CD8-positive, alpha-beta memory T cell (primary cell): ENCODE data around the gene THOP1. TPM values are rescaled to one million over a fixed set of nuclear protein-coding genes. Genes with fewer than 3 reads are reported as not detected.

Source experiments
- CTCF ChIA-PET: fragments of 350-600 bp; sonication (Branson Sonifier 250); formaldehyde crosslinking; loops from one replicate; lab custom pipeline; 2021; ENCODE audit warnings: antibody characterized with exemption; lab: Charles Lee
- POLR2A ChIA-PET: fragments of 350-600 bp; sonication (Branson Sonifier 250); formaldehyde crosslinking; loops from one replicate; lab custom pipeline; 2021; ENCODE audit warnings: antibody characterized with exemption; lab: Charles Lee
- DNase-seq, 5 donors: peaks; one replicate each; pipeline versions ENCODE4 v3.0.0 to v3.0.0-alpha.2; 2020 to 2022; ENCODE audit warnings: mixed read lengths in 1 of 5
- H3K27ac ChIP-seq: one replicate; pipeline ENCODE4 v1.7.0; 2013; ENCODE audit warnings: low read depth, mild to moderate bottlenecking, low read length, moderate library complexity
- H3K27me3 ChIP-seq: 2 replicates; pipeline ENCODE4 v1.7.0; 2013; ENCODE audit warnings: low read length, mild to moderate bottlenecking; ENCODE audit not compliant: insufficient read depth, poor library complexity, severe bottlenecking
- H3K36me3 ChIP-seq: 2 replicates; pipeline ENCODE4 v1.7.0; 2013; ENCODE audit warnings: mild to moderate bottlenecking, low read length, moderate library complexity; ENCODE audit not compliant: insufficient read depth
- H3K4me1 ChIP-seq: 2 replicates; pipeline ENCODE4 v1.7.0; 2013; ENCODE audit warnings: mild to moderate bottlenecking, low read length, moderate library complexity; ENCODE audit not compliant: insufficient read depth
- H3K4me3 ChIP-seq: 2 replicates; pipeline ENCODE4 v1.7.0; 2013; ENCODE audit warnings: mild to moderate bottlenecking, low read length
- H3K9me3 ChIP-seq: 2 replicates; pipeline ENCODE4 v1.7.0; 2013; ENCODE audit warnings: mild to moderate bottlenecking, low read length
- H3K27ac Mint-ChIP-seq, 8 donors: one replicate each; pipeline ENCODE4 v1.8.0; 2020 to 2021; ENCODE audit warnings: mixed read lengths in 8 of 8, mild to moderate bottlenecking in 6 of 8, inconsistent platforms in 3 of 8, moderate library complexity in 3 of 8
- H3K27me3 Mint-ChIP-seq, 2 donors: one replicate each; pipeline ENCODE4 v1.8.0; 2020 to 2021; ENCODE audit warnings: mixed read lengths in 2 of 2, mild to moderate bottlenecking in 1 of 2, moderate library complexity in 1 of 2
- H3K36me3 Mint-ChIP-seq, 3 donors: one replicate each; pipeline ENCODE4 v1.8.0; 2020 to 2021; ENCODE audit warnings: mixed read lengths in 3 of 3, inconsistent platforms in 1 of 3, mild to moderate bottlenecking in 1 of 3
- H3K4me1 Mint-ChIP-seq, 3 donors: one replicate each; pipeline ENCODE4 v1.8.0; 2020 to 2021; ENCODE audit warnings: mixed read lengths in 3 of 3, inconsistent platforms in 1 of 3, mild to moderate bottlenecking in 1 of 3
- H3K4me3 Mint-ChIP-seq, 7 donors: one replicate each; pipeline ENCODE4 v1.8.0; 2020 to 2021; ENCODE audit warnings: mixed read lengths in 7 of 7, mild to moderate bottlenecking in 6 of 7, moderate library complexity in 4 of 7, inconsistent platforms in 2 of 7
- H3K9me3 Mint-ChIP-seq, 5 donors: one replicate each; pipeline ENCODE4 v1.8.0; 2020 to 2022; ENCODE audit warnings: mixed read lengths in 5 of 5, mild to moderate bottlenecking in 3 of 5, moderate library complexity in 2 of 5, inconsistent platforms in 1 of 5
- polyA plus RNA-seq: library from polyadenylated mRNA; unstranded; fragments of 300-500 nt; fragmentation: Illumina TruSeq; gene quantifications from one replicate; pipeline ENCODE4 v1.2.3, GENCODE V29; 2021
- total RNA-seq, 2 experiments: library from RNA; stranded (reverse); gene quantifications; one replicate each; pipeline ENCODE4 v1.2.3, GENCODE V29; 2021

THOP1 gene
- total and polyA plus RNA-seq, 3 experiments from 2014 or later = 40.2 to 178 (median 169) TPM

DNA sequence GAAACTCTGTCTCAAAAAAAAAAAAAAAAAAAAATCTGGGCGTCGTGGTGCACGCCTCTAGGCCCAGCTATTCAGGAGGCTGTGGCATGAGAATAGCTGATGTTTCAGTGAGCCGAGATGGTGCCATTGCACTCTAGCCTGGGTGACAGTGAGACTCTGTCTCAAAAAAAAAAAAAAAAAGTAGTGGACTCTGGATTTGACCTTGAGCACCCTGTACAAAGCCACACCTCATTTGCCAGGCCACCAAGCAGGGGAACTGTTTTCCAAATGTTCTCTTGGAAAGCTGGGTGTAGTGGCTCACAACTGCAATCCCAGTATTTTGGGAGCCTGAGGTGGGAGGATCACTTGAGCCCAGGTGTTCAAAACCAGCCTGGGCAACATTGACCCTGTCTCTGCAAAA, 52.1 kb downstream of the THOP1 start:
- peaks cover 9 to 42% (median 34%) of the 10 kb centered on the region in 3 donors for H3K36me3 Mint-ChIP-seq
- H3K27me3 Mint-ChIP-seq = peaks cover 0 to 1% of the 10 kb centered on the region in 2 donors
- no peak overlapping the region for H3K27ac Mint-ChIP-seq
- peaks cover 13 to 52% (median 46%) of the 10 kb centered on the region in 5 donors for H3K9me3 Mint-ChIP-seq
- H3K4me3 Mint-ChIP-seq = no peak overlapping the region
- peaks cover 4 to 11% (median 6%) of the 10 kb centered on the region in 3 donors for H3K4me1 Mint-ChIP-seq
- ChIA-PET POLR2A (no interaction called here), CTCF (interaction anchor here (0.9 to 1.2 kb wide), 2 partner anchors 16 to 25 kb away, joined by 3 read pairs; no protein-coding TSS in a partner anchor)
- H3K27ac ChIP-seq = no peak overlapping the region
- no peak for DNase-seq
- peaks cover 12% of the 10 kb centered on the region for H3K4me1 ChIP-seq
- no peak overlapping the region for H3K4me3 ChIP-seq
- peaks cover 26% of the 10 kb centered on the region for H3K9me3 ChIP-seq
- no peaks in the 10 kb centered on the region for H3K27me3 ChIP-seq
- peaks cover 14% of the 10 kb centered on the region for H3K36me3 ChIP-seq

DNA sequence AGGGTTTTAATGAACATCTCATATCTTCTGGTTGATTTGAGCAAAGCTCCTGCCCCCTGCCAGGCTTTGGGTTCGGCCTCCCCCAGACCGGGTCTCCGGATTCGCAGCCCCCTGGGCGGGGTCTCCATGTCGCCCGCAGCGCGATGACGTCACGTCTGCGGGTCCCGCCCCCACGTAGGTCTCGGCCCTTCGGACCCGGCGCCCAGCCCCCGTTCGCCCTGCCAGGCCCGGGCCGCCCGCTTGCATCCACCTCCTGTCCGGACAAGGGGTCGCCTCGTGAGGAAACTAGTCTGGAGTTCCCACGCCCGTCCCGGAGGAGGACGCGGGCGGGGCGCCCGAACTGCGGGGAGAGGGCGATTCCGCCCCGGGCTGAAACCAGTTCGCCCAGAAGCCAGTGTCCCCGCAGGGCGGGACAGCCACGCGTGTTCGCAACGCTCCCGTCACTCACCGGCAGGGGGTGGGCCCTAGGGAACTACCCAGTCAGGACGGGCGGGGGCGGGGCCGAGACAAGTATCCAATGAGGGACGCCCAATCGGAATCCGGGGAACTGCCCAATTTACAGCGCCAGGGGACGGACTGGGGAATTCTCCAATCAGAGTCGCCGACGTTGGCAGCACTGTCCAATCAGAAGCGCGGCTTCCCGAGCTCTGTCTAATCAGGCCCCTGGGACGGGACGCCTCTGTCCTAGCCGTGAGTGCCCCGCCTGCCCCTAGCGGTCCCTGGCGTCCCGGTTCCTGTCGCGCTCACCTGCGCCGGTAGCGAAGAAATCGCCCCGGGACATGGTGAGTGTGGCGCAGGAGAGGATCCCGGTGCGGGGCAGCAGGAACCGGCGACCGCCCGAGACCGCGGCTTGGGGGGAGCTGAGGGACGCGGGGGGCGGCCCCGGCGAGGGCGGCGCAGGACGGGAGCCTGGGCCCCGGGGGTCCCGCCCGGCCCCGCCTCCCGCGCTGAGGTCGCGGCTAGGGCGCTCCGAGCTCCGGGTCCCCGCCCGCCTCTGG, 55.8 kb downstream of the THOP1 start, which contains the start of gene ZNF555:
ZNF555 (plus strand) TSS at position 682 of the 998 bp plus-strand sequence; CDS start at position 780, 98 bp downstream.
- POLR2A ChIA-PET = interaction anchor here (0.6 to 1.3 kb wide), 3 partner anchors 21 to 643 kb away, joined by 3 to 5 read pairs (median 4); partner anchors contain the start of gene ZNF554
- peak; percentile 98 to 99 (median 98) for DNase-seq

DNA sequence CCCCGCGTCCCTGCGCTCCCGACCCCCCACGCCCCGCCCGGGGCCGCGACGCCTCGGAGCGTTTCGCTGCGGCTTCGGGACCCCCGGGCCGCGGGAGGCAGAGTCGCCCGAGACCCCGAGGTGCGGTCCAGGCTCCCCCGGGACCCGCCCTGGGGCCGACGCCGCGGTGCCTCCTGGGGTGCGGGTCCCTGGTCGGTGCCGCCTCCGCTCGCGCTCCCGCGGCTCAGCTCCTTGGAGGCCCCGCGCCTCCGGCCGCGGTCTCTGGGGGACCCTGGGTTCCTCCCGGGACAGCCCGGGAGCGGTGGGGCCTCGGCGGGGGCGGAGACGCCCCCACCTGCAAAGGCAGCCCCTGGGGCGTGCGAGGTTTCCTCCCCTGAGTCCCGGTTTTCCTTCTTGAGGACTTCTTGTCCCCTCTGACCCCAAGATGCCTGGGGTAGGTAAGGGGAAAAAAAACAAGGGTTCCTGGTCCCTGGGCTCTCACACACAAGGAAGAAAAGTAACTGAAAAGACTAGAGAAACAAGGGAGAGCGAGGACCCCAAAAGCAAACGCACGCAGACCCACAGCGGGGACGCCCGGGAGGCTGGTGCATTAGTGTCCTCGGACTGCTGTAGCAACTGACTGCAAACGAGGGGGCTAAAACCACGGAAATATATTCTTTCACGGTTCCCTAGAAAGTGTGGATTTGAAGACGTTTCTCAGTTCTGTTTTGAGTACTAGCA, 56.7 kb downstream of the THOP1 start:
- H3K4me1 ChIP-seq = peaks cover 15% of the 10 kb centered on the region
- peaks cover under 1 to 22% (median 3%) of the 10 kb centered on the region in 3 donors for H3K36me3 Mint-ChIP-seq
- no peak for DNase-seq
- CTCF ChIA-PET = interaction anchor here (0.7 to 1.3 kb wide), 6 partner anchors 10 to 212 kb away, joined by 3 to 4 read pairs (median 3); no protein-coding TSS in a partner anchor
- H3K27ac Mint-ChIP-seq = peak overlapping the region in 3 of 8 donors; percentile 43 to 75 (median 48)
- H3K9me3 Mint-ChIP-seq = peaks cover 0 to 8% (median 5%) of the 10 kb centered on the region in 5 donors
- peaks cover 15 to 34% (median 24%) of the 10 kb centered on the region in 3 donors for H3K4me1 Mint-ChIP-seq
- peak overlapping the region; percentile 74 to 89 (median 78) for H3K4me3 Mint-ChIP-seq
- H3K9me3 ChIP-seq = no peaks in the 10 kb centered on the region
- H3K27ac ChIP-seq = peak overlapping the region; percentile 43
- POLR2A ChIA-PET = interaction anchor here (0.6 kb wide), 1 partner anchor 642 kb away, joined by 4 read pairs; no protein-coding TSS in a partner anchor
- H3K27me3 ChIP-seq = no peaks in the 10 kb centered on the region
- peak overlapping the region; percentile 69 for H3K4me3 ChIP-seq
- no peaks in the 10 kb centered on the region for H3K27me3 Mint-ChIP-seq
- H3K36me3 ChIP-seq = no peaks in the 10 kb centered on the region

More for the DNA sequence above, 55.8 kb downstream of the THOP1 start, which contains the start of gene ZNF555:
- H3K9me3 ChIP-seq = no peaks in the 10 kb centered on the region
- peaks cover 15 to 31% (median 20%) of the 10 kb centered on the region in 3 donors for H3K4me1 Mint-ChIP-seq
- CTCF ChIA-PET = interaction anchor here (0.8 to 1.3 kb wide), 8 partner anchors 9 to 213 kb away, joined by 3 to 4 read pairs (median 3); no protein-coding TSS in a partner anchor
- H3K4me1 ChIP-seq = peaks cover 15% of the 10 kb centered on the region
- peak within 1 kb of the TSS; percentile 73 for H3K4me3 ChIP-seq
- H3K27ac Mint-ChIP-seq = peak within 1 kb of the TSS; percentile 75 to 96 (median 86)
- H3K27me3 Mint-ChIP-seq = no peaks in the 10 kb centered on the region
- H3K36me3 ChIP-seq = no peaks in the 10 kb centered on the region
- H3K36me3 Mint-ChIP-seq = peaks cover 2 to 28% (median 10%) of the 10 kb centered on the region in 3 donors
- H3K27ac ChIP-seq = peak within 1 kb of the TSS; percentile 54
- H3K27me3 ChIP-seq = no peaks in the 10 kb centered on the region
- peaks cover 6 to 17% (median 14%) of the 10 kb centered on the region in 5 donors for H3K9me3 Mint-ChIP-seq
- peak within 1 kb of the TSS; percentile 88 to 98 (median 92) for H3K4me3 Mint-ChIP-seq

DNA sequence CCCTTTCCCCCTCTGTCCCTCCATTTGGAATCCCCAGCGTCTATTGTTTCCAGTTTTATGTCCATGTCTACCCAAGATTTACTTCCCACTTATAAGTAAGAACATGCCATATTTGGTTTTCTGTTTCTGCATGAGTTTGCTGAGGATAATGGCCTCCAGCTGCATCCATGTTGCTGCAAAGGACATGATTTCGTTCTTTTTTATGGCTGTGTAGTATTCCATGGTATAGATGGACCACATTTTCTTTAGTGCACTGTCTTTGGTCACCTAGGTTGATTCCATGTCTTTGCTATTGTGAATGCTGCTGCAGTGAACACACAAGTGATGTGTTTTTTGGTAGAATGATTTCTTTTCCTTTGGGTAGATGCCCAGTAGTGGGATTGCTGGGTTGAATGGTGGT, 59.8 kb downstream of the THOP1 start:
- Mint-ChIP-seq H3K4me1 (peaks cover 20 to 45% (median 29%) of the 10 kb centered on the region in 3 donors), H3K9me3 (peaks cover 0 to 10% (median 3%) of the 10 kb centered on the region in 5 donors), H3K27ac (no peak overlapping the region), H3K36me3 (peaks cover 3 to 24% (median 6%) of the 10 kb centered on the region in 3 donors), H3K4me3 (peak overlapping the region in 1 of 7 donors; percentile 61), H3K27me3 (no peaks in the 10 kb centered on the region)
- Histone ChIP-seq H3K27ac (no peak overlapping the region), H3K4me3 (no peak overlapping the region), H3K27me3 (no peaks in the 10 kb centered on the region), H3K36me3 (no peaks in the 10 kb centered on the region), H3K4me1 (peaks cover 20% of the 10 kb centered on the region), H3K9me3 (no peaks in the 10 kb centered on the region)
- ChIA-PET CTCF (no interaction called here), POLR2A (no interaction called here)
- no peak for DNase-seq

DNA sequence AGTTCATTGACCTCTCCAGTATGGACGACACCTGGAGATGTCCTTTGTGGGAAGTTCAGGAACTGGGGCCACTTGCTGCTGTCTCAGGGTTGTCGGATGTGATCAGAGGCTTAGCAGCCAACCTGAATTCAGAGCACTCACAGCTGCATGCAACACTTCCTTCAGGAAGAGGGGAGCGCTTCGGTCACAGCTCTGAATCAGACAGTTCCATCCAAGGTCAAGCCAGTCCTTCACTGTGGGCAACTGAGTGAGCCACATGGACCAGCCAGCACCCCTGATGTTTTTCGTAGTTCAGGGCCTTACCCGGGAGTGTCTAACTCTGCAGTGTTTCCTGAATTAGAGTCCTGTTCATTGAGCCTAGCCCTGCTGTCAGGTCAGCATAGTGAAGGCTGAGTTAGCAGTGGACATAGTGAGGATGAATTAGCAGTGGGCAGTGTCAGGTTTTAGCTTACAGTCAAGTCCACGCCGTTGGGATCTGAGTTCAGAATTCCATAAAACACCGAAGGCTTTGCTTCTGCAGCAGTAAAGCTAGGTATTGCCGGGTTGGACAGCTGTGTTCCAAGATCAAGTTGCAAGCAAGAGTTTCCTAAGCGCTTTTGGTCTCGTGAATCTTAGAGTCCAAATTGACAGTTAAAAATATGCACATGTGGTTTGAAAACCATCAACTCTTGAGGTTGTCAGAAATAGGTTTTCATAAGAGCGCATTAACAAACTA, 61.0 kb downstream of the THOP1 start:
- no peaks in the 10 kb centered on the region for H3K27me3 Mint-ChIP-seq
- Histone ChIP-seq H3K9me3 (no peaks in the 10 kb centered on the region), H3K27me3 (no peaks in the 10 kb centered on the region), H3K4me1 (peaks cover 18% of the 10 kb centered on the region), H3K36me3 (peaks cover 7% of the 10 kb centered on the region), H3K4me3 (no peak overlapping the region), H3K27ac (no peak overlapping the region)
- H3K36me3 Mint-ChIP-seq = peaks cover 11 to 30% (median 17%) of the 10 kb centered on the region in 3 donors
- ChIA-PET POLR2A (no interaction called here), CTCF (no interaction called here)
- DNase-seq = no peak
- H3K4me1 Mint-ChIP-seq = peaks cover 25 to 47% (median 36%) of the 10 kb centered on the region in 3 donors
- H3K27ac Mint-ChIP-seq = peak overlapping the region in 2 of 8 donors; percentile 18 to 37
- H3K4me3 Mint-ChIP-seq = peak overlapping the region in 1 of 7 donors; percentile 9
- peaks cover 1 to 18% (median 13%) of the 10 kb centered on the region in 5 donors for H3K9me3 Mint-ChIP-seq

DNA sequence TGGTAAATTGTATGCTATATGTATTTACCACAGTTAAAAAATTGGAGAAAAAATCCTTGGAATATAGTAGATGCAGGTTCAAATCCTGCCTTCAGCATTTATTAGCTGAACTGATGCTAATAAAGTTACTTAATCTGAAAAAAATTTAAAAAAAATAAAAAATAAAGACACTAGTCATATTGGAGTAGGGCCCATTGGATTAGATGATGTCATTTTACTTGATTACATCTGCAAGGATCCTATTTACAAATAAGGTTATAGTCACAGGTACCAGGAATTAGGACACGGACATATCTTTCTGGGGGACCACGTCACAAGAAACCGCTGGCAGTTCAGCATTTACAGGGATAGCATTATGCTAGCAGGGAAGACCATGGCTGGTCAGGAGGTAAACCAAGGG, 62.2 kb downstream of the THOP1 start:
- ChIA-PET POLR2A (no interaction called here), CTCF (no interaction called here)
- H3K27me3 ChIP-seq = no peaks in the 10 kb centered on the region
- Mint-ChIP-seq H3K27ac (no peak overlapping the region), H3K9me3 (peaks cover 6 to 30% (median 25%) of the 10 kb centered on the region in 5 donors), H3K36me3 (peaks cover 22 to 39% (median 28%) of the 10 kb centered on the region in 3 donors), H3K4me1 (peaks cover 20 to 40% (median 31%) of the 10 kb centered on the region in 3 donors), H3K4me3 (no peak overlapping the region), H3K27me3 (no peaks in the 10 kb centered on the region)
- H3K4me3 ChIP-seq = no peak overlapping the region
- peaks cover 12% of the 10 kb centered on the region for H3K4me1 ChIP-seq
- no peak overlapping the region for H3K27ac ChIP-seq
- peaks cover 19% of the 10 kb centered on the region for H3K36me3 ChIP-seq
- peaks cover 5% of the 10 kb centered on the region for H3K9me3 ChIP-seq
- no peak for DNase-seq

DNA sequence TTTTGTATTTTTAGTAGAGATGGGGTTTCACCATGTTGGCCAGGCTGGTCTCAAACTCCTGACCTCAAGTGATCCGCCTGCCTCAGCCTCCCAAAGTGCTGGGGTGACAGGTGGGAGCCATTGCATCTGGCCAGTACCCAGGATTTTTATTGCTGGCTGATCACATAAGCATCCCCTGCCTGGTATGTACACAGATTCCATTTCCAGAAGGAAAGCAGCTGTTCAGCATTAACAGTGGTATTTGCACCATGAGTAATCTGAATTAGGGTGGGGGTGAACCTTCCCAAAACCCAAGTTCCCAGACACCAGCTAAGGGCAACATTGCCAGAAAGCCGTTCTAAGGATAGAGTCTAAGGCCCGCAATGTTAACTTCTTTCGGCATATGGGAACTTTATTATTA, 63.3 kb downstream of the THOP1 start:
- peaks cover 9% of the 10 kb centered on the region for H3K4me1 ChIP-seq
- no peak for DNase-seq
- H3K36me3 ChIP-seq = peaks cover 30% of the 10 kb centered on the region
- peaks cover 17% of the 10 kb centered on the region for H3K9me3 ChIP-seq
- H3K27me3 Mint-ChIP-seq = no peaks in the 10 kb centered on the region
- no peak overlapping the region for H3K4me3 ChIP-seq
- ChIA-PET POLR2A (no interaction called here), CTCF (no interaction called here)
- no peak overlapping the region for H3K27ac Mint-ChIP-seq
- H3K27me3 ChIP-seq = no peaks in the 10 kb centered on the region
- peaks cover 13 to 41% (median 36%) of the 10 kb centered on the region in 5 donors for H3K9me3 Mint-ChIP-seq
- no peak overlapping the region for H3K27ac ChIP-seq
- H3K4me1 Mint-ChIP-seq = peaks cover 15 to 32% (median 22%) of the 10 kb centered on the region in 3 donors
- peaks cover 31 to 48% (median 39%) of the 10 kb centered on the region in 3 donors for H3K36me3 Mint-ChIP-seq
- no peak overlapping the region for H3K4me3 Mint-ChIP-seq
